BE2C (cell line): ENCODE results near the gene PIP5K1B.

Experiments used
- DNase-seq: peaks from one replicate; pipeline ENCODE4 v3.0.0-alpha.2; 2020
- H3K27me3 ChIP-seq: fragments of 250-450 bp; sonication (Bioruptor Pico); 2 replicates; pipeline ENCODE4 v1.5.1; 2020; ENCODE audit warnings: mild to moderate bottlenecking
- H3K36me3 ChIP-seq: fragments of 250-450 bp; sonication (Bioruptor Pico); 2 replicates; pipeline ENCODE4 v1.5.1; 2020; ENCODE audit warnings: mild to moderate bottlenecking
- H3K4me1 ChIP-seq: fragments of 250-450 bp; sonication (Bioruptor Pico); 2 replicates; pipeline ENCODE4 v1.5.1; 2020
- H3K4me3 ChIP-seq: 2 replicates; pipeline ENCODE4 v1.5.1; 2011; ENCODE audit warnings: low read depth, low read length
- H3K9me3 ChIP-seq: fragments of 250-450 bp; sonication (Bioruptor Pico); 2 replicates; pipeline ENCODE4 v1.5.1; 2020
- TF ChIP-seq, protein P1 (sequence below): IDR thresholded peaks from 2 replicates; pipeline ENCODE4 v1.5.1; 2012; ENCODE audit warnings: mild to moderate bottlenecking, low read depth, low read length

PIP5K1B gene

DNA sequence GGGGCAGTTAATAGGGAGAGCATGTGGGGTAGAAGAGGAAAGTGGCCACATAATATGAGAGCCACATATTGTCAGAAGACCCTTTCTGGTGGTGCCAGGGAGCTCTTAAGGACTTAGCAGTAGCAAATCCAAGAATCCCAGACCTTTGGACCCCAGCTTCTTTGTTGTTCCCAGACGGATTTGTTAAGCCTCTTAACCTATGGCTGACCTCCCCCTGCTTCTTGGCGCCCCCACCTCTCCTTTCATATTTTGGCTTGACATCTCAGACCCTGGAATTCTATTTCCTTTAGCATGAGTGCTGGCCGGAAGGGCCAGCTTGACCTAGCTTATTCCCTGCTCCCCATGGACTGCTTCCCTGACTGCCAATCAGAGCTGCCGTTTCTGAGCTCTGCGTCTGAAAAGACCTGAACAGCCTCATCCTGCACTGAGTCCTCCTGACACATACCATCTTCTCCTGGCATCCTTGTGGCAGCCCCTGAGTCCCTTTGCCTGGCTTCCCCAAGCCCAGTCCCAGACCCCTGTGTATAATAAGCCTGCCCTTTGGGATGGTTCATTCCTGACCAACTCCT is 192.6 kb downstream of the PIP5K1B start:
- DNase-seq = no peak
- no peak overlapping the region for H3K4me3 ChIP-seq
- no peaks in the 10 kb centered on the region for H3K4me1 ChIP-seq
- no peaks in the 10 kb centered on the region for H3K36me3 ChIP-seq
- H3K27me3 ChIP-seq = 0 out of 2 replicates have a peak, but pooled peaks cover 4% of the 10 kb centered on the region
- TF ChIP-seq, protein P1, sequence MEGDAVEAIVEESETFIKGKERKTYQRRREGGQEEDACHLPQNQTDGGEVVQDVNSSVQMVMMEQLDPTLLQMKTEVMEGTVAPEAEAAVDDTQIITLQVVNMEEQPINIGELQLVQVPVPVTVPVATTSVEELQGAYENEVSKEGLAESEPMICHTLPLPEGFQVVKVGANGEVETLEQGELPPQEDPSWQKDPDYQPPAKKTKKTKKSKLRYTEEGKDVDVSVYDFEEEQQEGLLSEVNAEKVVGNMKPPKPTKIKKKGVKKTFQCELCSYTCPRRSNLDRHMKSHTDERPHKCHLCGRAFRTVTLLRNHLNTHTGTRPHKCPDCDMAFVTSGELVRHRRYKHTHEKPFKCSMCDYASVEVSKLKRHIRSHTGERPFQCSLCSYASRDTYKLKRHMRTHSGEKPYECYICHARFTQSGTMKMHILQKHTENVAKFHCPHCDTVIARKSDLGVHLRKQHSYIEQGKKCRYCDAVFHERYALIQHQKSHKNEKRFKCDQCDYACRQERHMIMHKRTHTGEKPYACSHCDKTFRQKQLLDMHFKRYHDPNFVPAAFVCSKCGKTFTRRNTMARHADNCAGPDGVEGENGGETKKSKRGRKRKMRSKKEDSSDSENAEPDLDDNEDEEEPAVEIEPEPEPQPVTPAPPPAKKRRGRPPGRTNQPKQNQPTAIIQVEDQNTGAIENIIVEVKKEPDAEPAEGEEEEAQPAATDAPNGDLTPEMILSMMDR = no peak
- no peaks in the 10 kb centered on the region for H3K9me3 ChIP-seq

DNA sequence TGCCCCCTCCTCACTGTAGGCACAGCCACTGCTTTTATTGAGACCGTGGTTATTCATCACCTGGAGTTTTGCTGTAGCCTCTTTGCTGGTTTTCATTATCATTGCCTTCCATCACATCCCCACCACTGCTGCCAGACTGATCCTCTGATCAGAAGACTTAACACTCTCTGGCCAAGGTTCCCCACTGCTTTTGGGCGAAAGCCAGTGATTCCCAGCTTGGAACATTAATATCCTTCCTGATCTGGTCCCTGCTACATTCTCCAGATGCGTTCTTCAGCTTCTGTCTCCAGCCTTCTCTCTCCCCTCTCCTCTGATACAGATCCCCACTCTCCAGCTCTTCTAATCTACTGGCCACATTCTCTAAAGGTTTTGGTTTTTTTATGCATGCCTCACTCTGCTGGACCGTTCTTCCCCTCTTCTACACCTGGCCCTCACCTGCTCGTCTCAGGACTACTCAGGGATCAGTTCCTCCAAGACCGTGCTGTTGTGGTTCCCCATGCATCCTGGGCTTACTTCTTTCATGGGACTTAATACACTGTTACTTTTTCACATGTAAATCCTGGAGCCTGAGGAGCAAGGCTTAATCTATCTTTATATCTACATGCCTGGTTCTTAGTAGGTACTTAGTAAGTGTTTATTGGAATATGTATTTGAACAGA is 193.9 kb downstream of the PIP5K1B start:
- TF ChIP-seq, protein P1 = no peak
- H3K4me3 ChIP-seq = no peak overlapping the region
- no peaks in the 10 kb centered on the region for H3K4me1 ChIP-seq
- no peaks in the 10 kb centered on the region for H3K36me3 ChIP-seq
- peaks cover 5% of the 10 kb centered on the region; the same call in 1 of the 2 replicates for H3K27me3 ChIP-seq
- H3K9me3 ChIP-seq = no peaks in the 10 kb centered on the region
- DNase-seq = no peak

DNA sequence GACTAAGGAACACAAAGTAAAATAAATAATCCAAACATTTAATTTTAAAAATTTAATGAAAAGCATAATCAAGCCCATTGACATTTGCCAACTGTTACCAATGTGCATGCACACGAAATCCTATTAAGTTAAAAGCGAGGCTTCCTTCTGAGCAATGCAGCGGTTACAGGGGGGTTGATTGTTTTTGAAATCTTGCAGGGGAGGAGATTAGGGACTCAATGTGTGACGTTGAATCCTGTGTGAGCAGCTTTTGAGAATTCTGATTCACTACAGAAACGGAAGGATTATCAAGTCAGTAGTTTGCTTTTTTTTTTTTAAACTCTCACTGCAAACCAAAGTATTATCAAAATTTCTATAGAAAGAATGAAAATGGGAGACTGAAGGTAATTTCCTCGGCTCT is 199.4 kb downstream of the PIP5K1B start:
- TF ChIP-seq, protein P1 = no peak
- Histone ChIP-seq H3K4me3 (no peak overlapping the region), H3K36me3 (no peaks in the 10 kb centered on the region), H3K27me3 (peaks cover 6% of the 10 kb centered on the region; the same call in 1 of the 2 replicates), H3K4me1 (no peaks in the 10 kb centered on the region), H3K9me3 (no peaks in the 10 kb centered on the region)
- DNase-seq = no peak

- DNase-seq = no peak
- Histone ChIP-seq H3K27me3 (peaks cover 9% of the 10 kb centered on the region; the same call in 1 of the 2 replicates), H3K36me3 (no peaks in the 10 kb centered on the region), H3K9me3 (no peaks in the 10 kb centered on the region), H3K4me3 (no peak overlapping the region), H3K4me1 (no peaks in the 10 kb centered on the region)
- TF ChIP-seq, protein P1 = no peak
These were observed 200.1 kb downstream of the PIP5K1B start for GRCh38 chr9:68905129-68905528.

DNA sequence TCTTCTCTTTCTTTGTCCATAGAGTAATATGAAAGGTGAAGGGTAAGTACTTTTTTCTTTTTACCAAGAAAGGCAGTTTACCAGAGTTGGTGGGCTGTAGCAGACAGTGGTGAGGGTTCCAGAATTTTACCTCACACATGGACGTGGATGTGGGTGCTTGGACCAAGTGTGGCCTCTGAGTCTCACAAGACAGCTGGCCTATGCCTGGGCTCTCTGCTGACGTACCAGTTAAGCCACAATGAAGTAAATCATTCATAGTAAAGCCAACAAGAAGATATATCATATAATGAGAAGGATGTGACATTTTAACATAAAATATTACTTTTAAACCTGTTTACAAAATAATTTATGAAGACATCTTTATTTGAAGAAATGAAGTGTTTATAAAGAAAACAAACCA is 202.9 kb downstream of the PIP5K1B start:
- no peak for DNase-seq
- H3K4me3 ChIP-seq = no peak overlapping the region
- H3K36me3 ChIP-seq = no peaks in the 10 kb centered on the region
- H3K9me3 ChIP-seq = no peaks in the 10 kb centered on the region
- no peaks in the 10 kb centered on the region for H3K4me1 ChIP-seq
- TF ChIP-seq, protein P1 = no peak
- peaks cover 9% of the 10 kb centered on the region; the same call in 1 of the 2 replicates for H3K27me3 ChIP-seq

- no peaks in the 10 kb centered on the region for H3K36me3 ChIP-seq
- no peak overlapping the region for H3K4me3 ChIP-seq
- TF ChIP-seq, protein P1 = no peak
- H3K9me3 ChIP-seq = no peaks in the 10 kb centered on the region
- peaks cover 3% of the 10 kb centered on the region; the same call in 1 of the 2 replicates for H3K27me3 ChIP-seq
- H3K4me1 ChIP-seq = no peaks in the 10 kb centered on the region
- no peak for DNase-seq
These were observed 207.5 kb downstream of the PIP5K1B start for GRCh38 chr9:68912561-68912960.
